Neuronal stem cell (in vitro differentiated cells): ENCODE measurements around the gene TINCR.

Source experiments
- DNase-seq: peaks from one replicate; pipeline ENCODE4 v3.0.0-alpha.2; 2013; ENCODE audit warnings: low spot score
- H2AFZ ChIP-seq: one replicate; pipeline ENCODE4 v1.6.1; 2013; ENCODE audit warnings: mild to moderate bottlenecking, low read length, inconsistent platforms
- H2AK5ac ChIP-seq: 2 replicates; pipeline ENCODE4 v1.6.1; 2013; ENCODE audit warnings: low read depth, mild to moderate bottlenecking, inconsistent platforms, low read length, moderate library complexity, mixed read lengths
- H2BK120ac ChIP-seq: 2 replicates; pipeline ENCODE4 v1.6.1; 2013; ENCODE audit warnings: low read depth, mild to moderate bottlenecking, inconsistent platforms, low read length, moderate library complexity, mixed read lengths
- H2BK12ac ChIP-seq: one replicate; pipeline ENCODE4 v1.6.1; 2013; ENCODE audit warnings: low read length, inconsistent platforms
- H2BK15ac ChIP-seq: 2 replicates; pipeline ENCODE4 v1.6.1; 2013; ENCODE audit warnings: mild to moderate bottlenecking, low read length, inconsistent platforms, mixed read lengths
- H2BK5ac ChIP-seq: one replicate; pipeline ENCODE4 v1.6.1; 2013; ENCODE audit warnings: inconsistent platforms, mild to moderate bottlenecking, low read length, moderate library complexity
- H3K14ac ChIP-seq: one replicate; pipeline ENCODE4 v1.6.1; 2013; ENCODE audit warnings: low read length, inconsistent platforms
- H3K18ac ChIP-seq: 2 replicates; pipeline ENCODE4 v1.6.1; 2013; ENCODE audit warnings: low read length, inconsistent platforms
- H3K23ac ChIP-seq: 2 replicates; pipeline ENCODE4 v1.6.1; 2013; ENCODE audit warnings: low read depth, mild to moderate bottlenecking, mixed read lengths, low read length, inconsistent platforms; ENCODE audit not compliant: poor library complexity
- H3K27ac ChIP-seq: replicated peaks from 3 replicates; pipeline ENCODE4 v1.5.1; 2013; ENCODE audit warnings: low read length, inconsistent platforms
- H3K27me3 ChIP-seq, 3 experiments: 2 replicates each; pipeline ENCODE4 v1.6.1; 2013; ENCODE audit warnings: low read length in 3 of 3, mild to moderate bottlenecking in 2 of 3, inconsistent platforms in 1 of 3, low read depth in 1 of 3, mixed read lengths in 1 of 3, moderate library complexity in 1 of 3; ENCODE audit not compliant: control insufficient read depth in 3 of 3, insufficient read depth in 3 of 3
- H3K36me3 ChIP-seq, 2 donors: replicated peaks in 1 of 2; 2 replicates each; pipeline ENCODE4 v1.6.1; 2013; ENCODE audit warnings: low read length in 2 of 2; ENCODE audit not compliant: control insufficient read depth in 2 of 2, insufficient read depth in 2 of 2
- H3K4ac ChIP-seq: 2 replicates; pipeline ENCODE4 v1.6.1; 2013; ENCODE audit warnings: inconsistent platforms, mild to moderate bottlenecking, low read length, moderate library complexity
- H3K4me1 ChIP-seq, 2 donors: 1 replicate in 1 of 2; 2 replicates in 1 of 2; pipeline ENCODE4 v1.6.1; 2013; ENCODE audit warnings: low read length in 2 of 2, low read depth in 1 of 2; ENCODE audit not compliant: control insufficient read depth in 2 of 2, insufficient read depth in 1 of 2
- H3K4me2 ChIP-seq: one replicate; pipeline ENCODE4 v1.6.1; 2013; ENCODE audit warnings: mild to moderate bottlenecking, low read length, inconsistent platforms; ENCODE audit not compliant: insufficient read depth, poor library complexity, severe bottlenecking
- H3K4me3 ChIP-seq, 2 donors: 2 replicates each; pipeline ENCODE4 v1.5.1; 2013; ENCODE audit warnings: low read length in 2 of 2, mild to moderate bottlenecking in 2 of 2, inconsistent platforms in 1 of 2, moderate library complexity in 1 of 2
- H3K79me1 ChIP-seq: one replicate; pipeline ENCODE4 v1.6.1; 2013; ENCODE audit warnings: low read depth, mild to moderate bottlenecking, inconsistent platforms, low read length, moderate library complexity
- H3K9ac ChIP-seq: one replicate; pipeline ENCODE4 v1.6.1; 2013; ENCODE audit warnings: mild to moderate bottlenecking, low read depth, low read length, inconsistent platforms; ENCODE audit not compliant: poor library complexity
- H3K9me3 ChIP-seq, 2 donors: replicated peaks in 1 of 2; 2 replicates each; pipeline versions ENCODE3 to v1.6.1; 2013; ENCODE audit warnings: low read length in 2 of 2, mild to moderate bottlenecking in 2 of 2, inconsistent platforms in 1 of 2, low read depth in 1 of 2, mixed read lengths in 1 of 2, moderate library complexity in 1 of 2; ENCODE audit not compliant: control insufficient read depth in 2 of 2, insufficient read depth in 1 of 2
- H4K8ac ChIP-seq: one replicate; pipeline ENCODE4 v1.6.1; 2013; ENCODE audit warnings: low read depth, mild to moderate bottlenecking, inconsistent platforms, low read length, moderate library complexity
- H4K91ac ChIP-seq: one replicate; pipeline ENCODE4 v1.6.1; 2013; ENCODE audit warnings: low read length, low read depth, mild to moderate bottlenecking, inconsistent platforms; ENCODE audit not compliant: poor library complexity
- WGBS, 2 donors: extraction: QIAGEN DNeasy Blood & Tissue Kit; methylation state at CpG; one replicate each; pipeline ENCODE4 v1.1.7; 2013; ENCODE audit warnings: missing lambda C conversion rate in 2 of 2, mixed read lengths in 1 of 2; ENCODE audit not compliant: insufficient read length in 2 of 2, insufficient replicate concordance in 1 of 2; ENCODE audit errors: extremely low coverage in 2 of 2; 5-methylcytosine and 5-hydroxymethylcytosine counted together

TINCR gene

DNA sequence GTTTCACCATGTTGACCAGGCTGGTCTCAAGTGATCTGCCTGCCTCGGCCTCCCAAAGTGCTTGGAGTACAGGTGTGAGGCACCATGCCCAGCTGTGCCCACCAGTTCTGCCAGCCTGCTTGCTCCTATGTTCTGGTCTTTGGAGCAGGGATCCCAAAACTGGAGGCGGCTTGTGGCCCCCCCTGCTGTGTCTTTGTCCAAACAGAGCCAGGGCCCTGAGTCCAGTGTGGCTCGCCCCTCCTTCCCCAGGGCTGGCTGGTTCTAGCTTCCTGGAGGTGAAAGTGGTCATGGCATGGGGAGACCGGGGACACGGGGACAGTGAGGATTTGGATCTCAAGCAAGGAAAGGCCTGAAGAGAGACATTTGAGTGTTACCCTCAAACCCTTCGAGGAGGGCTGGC is 11.5 kb upstream of the TINCR start:
- Histone ChIP-seq H2BK15ac (peak overlapping the region; percentile 38), H3K14ac (no peak overlapping the region), H3K36me3 (peaks cover 5 to 22% of the 10 kb centered on the region in 2 donors), H3K18ac (no peak overlapping the region), H3K4ac (no peak overlapping the region), H2BK5ac (peak overlapping the region; percentile 5), H3K79me1 (no peaks in the 10 kb centered on the region), H3K27me3 (no peaks in the 10 kb centered on the region), H3K9ac (no peak overlapping the region), H3K4me1 (peaks cover 2 to 8% of the 10 kb centered on the region in 2 donors), H4K91ac (no peak overlapping the region), H2BK12ac (no peak overlapping the region), H3K23ac (no peak overlapping the region), H3K9me3 (no peaks in the 10 kb centered on the region), H2AFZ (no peak overlapping the region), H3K4me3 (no peak overlapping the region), H4K8ac (no peak overlapping the region), H3K4me2 (no peak overlapping the region), H2AK5ac (peak overlapping the region; percentile 94), H3K27ac (no peak overlapping the region), H2BK120ac (no peak overlapping the region)
- no CpG with 5 or more reads among the region's 6 CpGs for WGBS, 2 donors
- DNase-seq = no peak

DNA sequence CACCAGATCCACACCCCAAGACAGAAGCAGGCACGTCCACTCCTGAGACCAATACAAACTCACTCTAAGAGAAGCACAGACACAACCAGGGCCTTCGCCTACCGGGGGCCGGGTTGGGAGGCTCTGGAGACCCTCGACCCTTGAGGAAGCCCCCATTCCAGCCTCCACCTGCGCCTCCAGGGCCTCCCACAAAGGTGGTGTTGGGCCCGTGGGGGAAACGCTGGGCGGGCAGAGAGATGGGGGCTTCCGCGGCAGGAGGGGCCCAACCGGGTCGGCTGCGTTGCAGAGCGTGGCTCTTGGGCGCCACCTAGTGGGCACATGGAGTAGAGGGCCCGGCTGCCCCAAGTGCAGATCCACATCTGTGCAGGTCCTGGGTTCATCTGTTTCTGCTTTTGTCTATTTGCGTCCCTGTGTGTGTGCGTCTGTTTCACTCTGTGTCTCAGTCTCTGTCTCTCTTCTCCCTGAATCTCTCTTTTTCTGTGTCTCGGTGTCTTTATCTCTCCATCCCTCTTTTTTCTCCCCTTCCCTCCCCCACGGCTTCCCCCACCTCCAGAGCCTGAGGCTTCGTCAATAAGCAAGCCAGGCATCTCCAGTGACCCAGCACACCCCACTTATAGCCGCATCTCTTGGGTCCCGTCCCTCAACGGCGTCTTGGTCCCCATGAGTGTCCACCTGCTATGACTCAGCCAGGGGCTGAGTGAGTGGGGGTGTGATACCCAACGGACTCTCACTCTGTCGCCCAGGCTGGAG is 10.5 kb upstream of the TINCR start:
- WGBS, 2 donors = no CpG with 5 or more reads among the region's 28 CpGs
- Histone ChIP-seq H4K8ac (no peak overlapping the region), H2AK5ac (no peak overlapping the region), H3K27ac (no peak overlapping the region), H3K18ac (peak overlapping the region; percentile 90), H3K23ac (peak overlapping the region; percentile 1), H2AFZ (peak overlapping the region; percentile 91), H4K91ac (no peak overlapping the region), H2BK15ac (no peak overlapping the region), H3K4me1 (peaks cover 2 to 8% of the 10 kb centered on the region in 2 donors), H2BK5ac (no peak overlapping the region), H2BK120ac (peak overlapping the region; percentile 36), H3K9ac (no peak overlapping the region), H3K79me1 (no peaks in the 10 kb centered on the region), H3K9me3 (no peaks in the 10 kb centered on the region), H3K36me3 (peaks cover 5 to 14% of the 10 kb centered on the region in 2 donors), H3K4ac (no peak overlapping the region), H3K4me3 (peak overlapping the region in 1 of 2 donors; percentile 8), H3K4me2 (no peak overlapping the region), H3K27me3 (no peaks in the 10 kb centered on the region), H3K14ac (no peak overlapping the region), H2BK12ac (peak overlapping the region; percentile 58)
- peak; percentile 72 for DNase-seq

DNA sequence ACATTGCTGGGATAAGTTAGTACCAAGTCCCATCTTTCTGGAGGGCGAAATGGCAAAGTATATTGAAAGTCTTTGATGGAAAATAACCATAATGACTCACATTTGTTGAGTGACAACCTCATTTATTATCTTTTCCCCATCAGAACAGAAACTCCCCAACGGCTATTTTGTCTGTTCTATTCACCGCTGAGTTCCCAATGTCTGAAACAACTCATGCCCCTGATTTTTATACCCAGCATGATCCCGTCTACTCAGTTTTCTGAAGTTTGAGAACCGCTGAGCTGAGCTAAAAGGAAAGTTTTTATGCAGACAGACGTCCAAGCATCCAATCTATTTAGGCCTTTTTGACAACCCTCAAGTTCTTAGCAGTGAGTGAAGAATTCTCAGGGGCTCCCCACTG is 7.8 kb upstream of the TINCR start:
- Histone ChIP-seq H3K27me3 (no peaks in the 10 kb centered on the region), H3K9ac (no peak overlapping the region), H3K79me1 (no peaks in the 10 kb centered on the region), H3K27ac (no peak overlapping the region), H3K4me3 (no peak overlapping the region), H2BK5ac (no peak overlapping the region), H4K8ac (no peak overlapping the region), H3K14ac (no peak overlapping the region), H3K18ac (no peak overlapping the region), H4K91ac (no peak overlapping the region), H3K9me3 (no peaks in the 10 kb centered on the region), H2BK12ac (no peak overlapping the region), H2BK15ac (no peak overlapping the region), H3K23ac (no peak overlapping the region), H2AK5ac (no peak overlapping the region), H3K4ac (no peak overlapping the region), H2AFZ (no peak overlapping the region), H2BK120ac (no peak overlapping the region), H3K4me1 (peaks cover 8% of the 10 kb centered on the region in 2 donors), H3K4me2 (no peak overlapping the region), H3K36me3 (no peaks in the 10 kb centered on the region)
- no CpG with 5 or more reads among the region's 6 CpGs for WGBS, 2 donors
- DNase-seq = no peak

DNA sequence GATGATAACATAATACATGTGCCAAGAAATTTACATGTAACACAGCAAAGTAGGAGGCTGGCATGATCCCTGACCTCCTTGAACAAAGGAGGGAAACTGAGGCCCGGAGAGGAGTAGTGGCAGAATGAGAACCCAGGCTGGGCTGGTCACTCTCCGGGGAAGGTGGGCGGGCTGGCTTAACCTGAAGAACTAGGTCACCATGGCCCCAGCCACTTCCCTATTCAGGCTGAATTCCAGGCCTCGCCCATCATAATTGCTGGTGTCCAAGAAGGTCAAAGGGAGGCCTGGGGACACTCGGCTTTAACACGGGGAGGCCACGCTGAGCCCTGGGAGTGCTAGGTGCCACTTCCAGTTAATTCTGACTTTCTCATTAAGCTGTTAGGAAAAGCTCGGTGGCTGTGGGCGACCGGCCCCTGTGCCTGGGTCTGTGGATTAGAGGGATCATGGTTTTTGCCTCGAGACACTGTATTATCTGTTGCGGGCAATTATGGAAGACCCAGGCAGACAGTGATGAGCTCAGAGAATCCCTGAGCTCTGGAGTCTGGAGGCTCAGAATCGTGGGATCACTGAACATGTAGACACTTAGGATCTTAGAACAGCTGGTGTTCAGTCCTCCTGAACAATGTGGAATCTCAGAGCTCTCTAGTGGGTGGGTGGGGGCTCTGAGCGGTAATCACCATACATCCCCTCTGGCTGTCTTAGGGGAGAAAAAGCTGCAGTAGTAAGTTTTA is 5.0 kb upstream of the TINCR start:
- Histone ChIP-seq H2BK120ac (no peak overlapping the region), H3K79me1 (no peaks in the 10 kb centered on the region), H3K23ac (no peak overlapping the region), H3K4ac (no peak overlapping the region), H3K4me1 (peaks cover under 1 to 6% of the 10 kb centered on the region in 2 donors), H4K8ac (no peak overlapping the region), H3K9ac (no peak overlapping the region), H3K14ac (no peak overlapping the region), H3K4me3 (no peak overlapping the region), H3K18ac (peak overlapping the region; percentile 9), H2AK5ac (no peak overlapping the region), H2BK15ac (no peak overlapping the region), H3K27ac (no peak overlapping the region), H3K9me3 (no peaks in the 10 kb centered on the region), H3K36me3 (no peaks in the 10 kb centered on the region), H2BK5ac (no peak overlapping the region), H2BK12ac (no peak overlapping the region), H4K91ac (no peak overlapping the region), H2AFZ (no peak overlapping the region), H3K27me3 (peaks cover 0 to 6% (median 4%) of the 10 kb centered on the region in 3 experiments), H3K4me2 (no peak overlapping the region)
- DNase-seq = no peak
- no CpG with 5 or more reads among the region's 14 CpGs for WGBS, 2 donors
